Gastrocnemius medialis (tissue), 4 donors: Measurements from ENCODE around the gene TAL2. TPM values are rescaled to one million over a fixed set of nuclear protein-coding genes. Genes with fewer than 3 reads are reported as not detected.

ENCODE experiments used
- ATAC-seq, 2 donors: fragments of 150-250 bp; one replicate each; pipeline ENCODE4 v1.9.1; 2016
- DNase-seq, 2 donors: peaks; one replicate each; pipeline ENCODE4 v3.0.0-alpha.2; 2019
- H3K27ac ChIP-seq, 4 donors: fragments of 200-600 bp; sonication (generic); 1 replicate in 1 of 4; 2 replicates in 3 of 4; pipeline ENCODE4 v1.5.1; 2016 to 2018; ENCODE audit warnings: mild to moderate bottlenecking in 2 of 4, moderate library complexity in 1 of 4
- H3K27me3 ChIP-seq, 3 donors: fragments of 200-600 bp; sonication (generic) in 2 of 3; 1 replicate in 1 of 3; 2 replicates in 2 of 3; pipeline versions ENCODE4 v1.5.1 to v1.6.0; 2016 to 2019; ENCODE audit warnings: mild to moderate bottlenecking in 1 of 3, moderate library complexity in 1 of 3
- H3K36me3 ChIP-seq, 2 donors: fragments of 200-600 bp; sonication (generic) in 1 of 2; one replicate each; pipeline ENCODE4 v1.5.1; 2017 to 2018
- H3K4me1 ChIP-seq, 2 donors: fragments of 200-600 bp; sonication (generic) in 1 of 2; one replicate each; pipeline ENCODE4 v1.5.1; 2016 to 2017; ENCODE audit warnings: mild to moderate bottlenecking in 2 of 2
- H3K4me3 ChIP-seq, 4 donors: fragments of 200-600 bp; sonication (generic) in 3 of 4; 1 replicate in 1 of 4; 2 replicates in 3 of 4; pipeline ENCODE4 v1.5.1; 2016 to 2019; ENCODE audit warnings: mild to moderate bottlenecking in 2 of 4
- H3K9me3 ChIP-seq, 3 donors: fragments of 200-600 bp; sonication (generic) in 2 of 3; 1 replicate in 1 of 3; 2 replicates in 2 of 3; pipeline ENCODE4 v1.5.1; 2016 to 2019
- CTCF ChIP-seq, 5 experiments: fragments of 450-650 bp in 3 of 5; fragments of 200-600 bp in 2 of 5; sonication (generic) in 2 of 5; IDR thresholded peaks in 4 of 5; conservative IDR thresholded peaks in 1 of 5; 1 replicate in 4 of 5; 2 replicates in 1 of 5; pipeline ENCODE4 v1.5.1; 2016 to 2019; ENCODE audit warnings: antibody characterized with exemption in 5 of 5, mild to moderate bottlenecking in 3 of 5, moderate library complexity in 3 of 5
- POLR2A ChIP-seq, 2 donors: fragments of 450-650 bp; IDR thresholded peaks; one replicate each; pipeline ENCODE4 v1.6.1; 2017; ENCODE audit warnings: antibody characterized with exemption in 2 of 2, mild to moderate bottlenecking in 2 of 2, moderate library complexity in 2 of 2
- in situ Hi-C, 4 donors: fragments of 200-750 bp; cut with MboI; loops; one replicate each; pipeline versions ENCODE4 v1.15.0 to v1.8.0; 2017; ENCODE audit warnings: low sequenced_read_pairs in 4 of 4
- intact Hi-C: fragments of 100-400 bp; cut with DNase I; formaldehyde crosslinking; loops from one replicate; pipeline ENCODE4 v1.15.1; 2023; ENCODE audit warnings: low total_unique reads
- total RNA-seq, 4 donors: library from RNA; depleted of rRNA; stranded (reverse); fragments of >200 nt; gene quantifications; one replicate each; pipeline versions ENCODE4 v1.1.0 to v1.2.3, GENCODE V29; 2016

TAL2 gene
- total RNA-seq, 4 donors from 2014 or later, result not detected

- Histone ChIP-seq H3K36me3 (no peaks in the 10 kb centered on the region), H3K27ac (peak overlapping the region; percentile 93 to 99 (median 96)), H3K4me3 (peak overlapping the region; percentile 73 to 91 (median 82)), H3K4me1 (peaks cover 46 to 53% of the 10 kb centered on the region in 2 donors), H3K27me3 (no peaks in the 10 kb centered on the region), H3K9me3 (no peaks in the 10 kb centered on the region)
- TF ChIP-seq POLR2A (IDR thresholded peaks at IDR 0.05), result no peak
- no peak for TF ChIP-seq CTCF (IDR thresholded peaks at IDR 0.05 in 4 of 5, conservative IDR thresholded peaks at IDR 0.05 in 1 of 5)
- in situ Hi-C loops, result loop anchor here in 2 of 4 donors (25.0 kb wide), 2 partner anchors 231 to 256 kb away; partner anchors contain the start of gene FSD1L (in 1 of the 2)
- ATAC-seq (no peak), DNase-seq (no peak)
- intact Hi-C loops, result loop anchor here (2.0 to 10.0 kb wide), 2 partner anchors 249 to 1171 kb away; partner anchors contain the start of gene ZNF462
These were observed 31.4 kb downstream of the TAL2 start for GRCh38 chr9:105693435-105694189.

GRCh38 chr9:105694190-105694847, 32.1 kb downstream of the TAL2 start, which contains the start of gene TMEM38B:
TSS of gene TMEM38B (plus strand) at chr9:105694541. CDS start at chr9:105694661, 120 bp downstream.
- peak; percentile 78 to 87 for DNase-seq
- in situ Hi-C loops, result loop anchor here in 2 of 4 donors (25.0 kb wide), 2 partner anchors 232 to 257 kb away; partner anchors contain the start of gene FSD1L (in 1 of the 2)
- peak; percentile 64 to 65 for ATAC-seq
- no peak for TF ChIP-seq CTCF (IDR thresholded peaks at IDR 0.05 in 4 of 5, conservative IDR thresholded peaks at IDR 0.05 in 1 of 5)
- peak; percentile 97 to 99 for TF ChIP-seq POLR2A (IDR thresholded peaks at IDR 0.05)
- Histone ChIP-seq H3K36me3 (no peaks in the 10 kb centered on the region), H3K27ac (peak within 1 kb of the TSS; percentile 93 to 99 (median 96)), H3K4me1 (peaks cover 48 to 58% of the 10 kb centered on the region in 2 donors), H3K27me3 (no peaks in the 10 kb centered on the region), H3K4me3 (peak within 1 kb of the TSS; percentile 73 to 91 (median 82)), H3K9me3 (no peaks in the 10 kb centered on the region)
- intact Hi-C loops, result loop anchor here (2.0 to 10.0 kb wide), 2 partner anchors 250 to 1170 kb away; partner anchors contain the start of gene ZNF462

GRCh38 chr9:105694848-105695581, 32.8 kb downstream of the TAL2 start:
- Histone ChIP-seq H3K27ac (peak overlapping the region; percentile 93 to 99 (median 96)), H3K4me1 (peaks cover 48 to 61% of the 10 kb centered on the region in 2 donors), H3K27me3 (no peaks in the 10 kb centered on the region), H3K9me3 (no peaks in the 10 kb centered on the region), H3K36me3 (no peaks in the 10 kb centered on the region), H3K4me3 (peak overlapping the region; percentile 73 to 91 (median 82))
- in situ Hi-C loops, result loop anchor here in 2 of 4 donors (25.0 kb wide), 2 partner anchors 233 to 258 kb away; partner anchors contain the start of gene FSD1L (in 1 of the 2)
- TF ChIP-seq POLR2A (IDR thresholded peaks at IDR 0.05), result peak; percentile 65 to 69
- peak in 1 of 5 experiments; percentile 12 for TF ChIP-seq CTCF (IDR thresholded peaks at IDR 0.05 in 4 of 5, conservative IDR thresholded peaks at IDR 0.05 in 1 of 5)
- peak; percentile 87 to 90 for ATAC-seq
- intact Hi-C loops, result loop anchor here (2.0 to 10.0 kb wide), 2 partner anchors 250 to 1170 kb away; partner anchors contain the start of gene ZNF462
- DNase-seq, result peak; percentile 85 to 91

GRCh38 chr9:105696219-105696793, 34.0 kb downstream of the TAL2 start:
- peak overlapping the region; percentile 93 to 99 (median 96) for H3K27ac ChIP-seq
- DNase-seq, result no peak
- H3K27me3 ChIP-seq, result no peaks in the 10 kb centered on the region
- no peaks in the 10 kb centered on the region for H3K36me3 ChIP-seq
- peaks cover 56 to 66% of the 10 kb centered on the region in 2 donors for H3K4me1 ChIP-seq
- intact Hi-C loops, result loop anchor here (10.0 kb wide), 1 partner anchor 1168 kb away; the partner anchor contains the start of gene ZNF462
- in situ Hi-C loops, result loop anchor here in 2 of 4 donors (25.0 kb wide), 2 partner anchors 234 to 259 kb away; partner anchors contain the start of gene FSD1L (in 1 of the 2)
- H3K4me3 ChIP-seq, result peak overlapping the region; percentile 73 to 91 (median 82)
- no peak for TF ChIP-seq CTCF (IDR thresholded peaks at IDR 0.05 in 4 of 5, conservative IDR thresholded peaks at IDR 0.05 in 1 of 5)
- no peak for TF ChIP-seq POLR2A (IDR thresholded peaks at IDR 0.05)
- no peaks in the 10 kb centered on the region for H3K9me3 ChIP-seq
- ATAC-seq, result no peak
